B cell (primary cell): Measurements from ENCODE around the gene PAM. TPM values are rescaled to one million over a fixed set of nuclear protein-coding genes. Genes with fewer than 3 reads are reported as not detected.

Experiments used
- ATAC-seq: fragments of 200-7000 bp; cut with Tn5 transposase; one replicate; pipeline ENCODE4 v1.10.0; 2021; ENCODE audit warnings: low read depth, mild to moderate bottlenecking, moderate number of reproducible peaks, moderate library complexity
- CTCF ChIA-PET: fragments of 350-600 bp; sonication (Branson Sonifier 250); formaldehyde crosslinking; loops from one replicate; lab custom pipeline; 2021; ENCODE audit warnings: antibody characterized with exemption, inconsistent platforms; lab: Charles Lee
- POLR2A ChIA-PET: fragments of 350-600 bp; sonication (Branson Sonifier 250); formaldehyde crosslinking; loops from one replicate; lab custom pipeline; 2021; ENCODE audit warnings: antibody characterized with exemption; lab: Charles Lee
- DNase-seq: peaks from one replicate; pipeline ENCODE4 v3.0.0; 2013
- H2AFZ ChIP-seq: 2 replicates; pipeline ENCODE4 v1.6.1; 2012; ENCODE audit warnings: mild to moderate bottlenecking, low read depth, low read length; ENCODE audit not compliant: insufficient read depth, poor library complexity, severe bottlenecking
- H3K27ac ChIP-seq, 2 donors: 1 replicate in 1 of 2; 2 replicates in 1 of 2; pipeline ENCODE4 v1.5.1; 2012 to 2013; ENCODE audit warnings: low read length in 2 of 2, mild to moderate bottlenecking in 2 of 2, moderate library complexity in 1 of 2
- H3K27me3 ChIP-seq, 4 experiments: fragments of 200-600 bp in 1 of 4; sonication (generic) in 1 of 4; replicated peaks in 1 of 4; 1 replicate in 2 of 4; 2 replicates in 2 of 4; pipeline versions ENCODE4 v1.6.1 to v1.7.0; 2013 to 2016; ENCODE audit warnings: low read length in 3 of 4, mild to moderate bottlenecking in 2 of 4, mixed read lengths in 1 of 4, moderate library complexity in 1 of 4; ENCODE audit not compliant: insufficient read depth in 4 of 4, control insufficient read depth in 3 of 4; ENCODE audit errors: control extremely low read depth in 1 of 4
- H3K36me3 ChIP-seq, 2 experiments: replicated peaks in 1 of 2; 1 replicate in 1 of 2; 2 replicates in 1 of 2; pipeline versions ENCODE4 v1.6.1 to v1.7.1; 2013; ENCODE audit warnings: low read length in 1 of 2; ENCODE audit not compliant: insufficient read depth in 2 of 2, control insufficient read depth in 1 of 2; ENCODE audit errors: control extremely low read depth in 1 of 2, extremely low read depth in 1 of 2
- H3K4me1 ChIP-seq, 2 donors: fragments of 200-600 bp in 1 of 2; sonication (generic) in 1 of 2; 1 replicate in 1 of 2; 2 replicates in 1 of 2; pipeline versions ENCODE4 v1.5.1 to v1.6.1; 2013 to 2017; ENCODE audit warnings: low read length in 2 of 2; ENCODE audit not compliant: control insufficient read depth in 2 of 2, insufficient read depth in 2 of 2
- H3K4me2 ChIP-seq: replicated peaks from 2 replicates; pipeline ENCODE3; 2012; ENCODE audit warnings: mild to moderate bottlenecking, low read depth, low read length; ENCODE audit not compliant: poor library complexity, severe bottlenecking
- H3K4me3 ChIP-seq, 5 experiments: fragments of 200-600 bp in 1 of 5; sonication (generic) in 1 of 5; 1 replicate in 3 of 5; 2 replicates in 2 of 5; pipeline versions ENCODE4 v1.5.1 to v1.7.0; 2011 to 2016; ENCODE audit warnings: low read length in 4 of 5, mild to moderate bottlenecking in 4 of 5, low read depth in 2 of 5, control low read depth in 1 of 5, moderate library complexity in 1 of 5; ENCODE audit not compliant: insufficient read depth in 1 of 5; ENCODE audit errors: control extremely low read depth in 1 of 5, extremely low read depth in 1 of 5
- H3K79me2 ChIP-seq: fragments of 200-600 bp; sonication (generic); one replicate; pipeline ENCODE4 v1.6.0; 2016; ENCODE audit warnings: low read length; ENCODE audit not compliant: control insufficient read depth, insufficient read depth
- H3K9ac ChIP-seq: fragments of 200-600 bp; sonication (generic); 2 replicates; pipeline ENCODE4 v1.6.1; 2017; ENCODE audit warnings: mild to moderate bottlenecking, low read length, moderate library complexity
- H3K9me3 ChIP-seq, 3 donors: one replicate each; pipeline versions ENCODE4 v1.6.1 to v1.7.1; 2013; ENCODE audit warnings: low read length in 2 of 3; ENCODE audit not compliant: control insufficient read depth in 2 of 3, insufficient read depth in 1 of 3; ENCODE audit errors: control extremely low read depth in 1 of 3
- H4K20me1 ChIP-seq: 2 replicates; pipeline ENCODE4 v1.6.0; 2012; ENCODE audit warnings: mild to moderate bottlenecking, low read length; ENCODE audit not compliant: insufficient read depth, control insufficient read depth, poor library complexity, severe bottlenecking
- H3K27ac Mint-ChIP-seq: one replicate; pipeline ENCODE4 v1.8.0; 2021; ENCODE audit warnings: mixed read lengths
- H3K27me3 Mint-ChIP-seq: one replicate; pipeline ENCODE4 v1.8.0; 2021; ENCODE audit warnings: mixed read lengths
- H3K4me1 Mint-ChIP-seq: one replicate; pipeline ENCODE4 v1.8.0; 2021; ENCODE audit warnings: mixed read lengths
- H3K4me3 Mint-ChIP-seq: one replicate; pipeline ENCODE4 v1.8.0; 2021; ENCODE audit warnings: mixed read lengths
- H3K9me3 Mint-ChIP-seq: one replicate; pipeline ENCODE4 v1.8.0; 2022; ENCODE audit warnings: mixed read lengths; ENCODE audit not compliant: insufficient read depth
- EZH2 ChIP-seq: IDR thresholded peaks from 2 replicates; pipeline ENCODE4 v1.6.1; 2012; ENCODE audit warnings: borderline replicate concordance, low read depth, mild to moderate bottlenecking, moderate library complexity, low read length; ENCODE audit not compliant: insufficient read depth, poor library complexity, severe bottlenecking
- WGBS: methylation state at CpG from one replicate; pipeline ENCODE4 v1.1.5; 2013; ENCODE audit warnings: missing lambda C conversion rate; ENCODE audit not compliant: insufficient coverage; 5-methylcytosine and 5-hydroxymethylcytosine counted together
- intact Hi-C: fragments of 100-400 bp; cut with micrococcal nuclease; formaldehyde crosslinking; loops from one replicate; pipeline ENCODE4 v1.10.0; 2022
- polyA plus RNA-seq: library from polyadenylated mRNA; depleted of rRNA; stranded (reverse); fragments of >200 nt; gene quantifications from 2 replicates; pipeline ENCODE4 v1.2.3, GENCODE V29; 2012
- total RNA-seq, 2 donors: library from RNA; stranded (reverse); fragments of 120-200 nt in 1 of 2; gene quantifications; 1 replicate in 1 of 2; 2 replicates in 1 of 2; pipeline versions ENCODE4 v1.2.3 to v1.2.4, GENCODE V29; 2013 to 2022
- TF ChIP-seq, protein P1 (sequence below): fragments of 200-600 bp; IDR thresholded peaks from one replicate; pipeline ENCODE4 v1.8.0; 2022; ENCODE audit warnings: antibody characterized with exemption, mild to moderate bottlenecking

PAM gene
- total and polyA plus RNA-seq, 2 donors (not counting 1 experiment from before 2014, with no cell fraction given): 1.00 to 34.8 TPM

DNA sequence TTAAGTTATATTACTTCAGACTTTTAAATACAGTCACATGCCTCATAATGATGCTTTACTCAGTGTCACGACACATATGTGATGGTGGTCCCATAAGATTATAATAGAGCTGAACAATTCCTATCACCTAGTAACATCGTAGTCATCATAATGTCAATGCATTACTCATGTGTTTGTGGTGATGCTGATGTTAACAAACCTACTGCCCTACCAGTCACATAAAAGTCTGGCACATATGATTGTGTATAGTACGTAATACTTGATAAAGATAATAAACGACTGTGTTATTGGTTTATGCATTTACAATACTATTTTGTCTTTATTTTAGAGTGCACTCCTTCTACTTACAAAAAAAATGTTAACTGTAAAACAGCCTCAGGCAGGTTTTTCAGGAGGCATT is 103.7 kb downstream of the PAM start:
- WGBS: no CpG with 5 or more reads among the region's 4 CpGs
- H3K36me3 ChIP-seq: no peaks in the 10 kb centered on the region
- Mint-ChIP-seq H3K27me3 (peaks cover 3% of the 10 kb centered on the region), H3K4me1 (peaks cover 1% of the 10 kb centered on the region), H3K4me3 (no peak overlapping the region), H3K27ac (no peak overlapping the region), H3K9me3 (no peaks in the 10 kb centered on the region)
- H3K27me3 ChIP-seq: no peaks in the 10 kb centered on the region
- no peak for ATAC-seq
- ChIA-PET CTCF (no interaction called here), POLR2A (no interaction called here)
- H3K4me1 ChIP-seq: no peaks in the 10 kb centered on the region
- H3K79me2 ChIP-seq: no peaks in the 10 kb centered on the region
- H3K9me3 ChIP-seq: no peaks in the 10 kb centered on the region
- H3K27ac ChIP-seq: no peak overlapping the region
- no peak overlapping the region for H3K4me3 ChIP-seq
- intact Hi-C loops: no loop called here
- TF ChIP-seq EZH2: no peak
- TF ChIP-seq, protein P1, sequence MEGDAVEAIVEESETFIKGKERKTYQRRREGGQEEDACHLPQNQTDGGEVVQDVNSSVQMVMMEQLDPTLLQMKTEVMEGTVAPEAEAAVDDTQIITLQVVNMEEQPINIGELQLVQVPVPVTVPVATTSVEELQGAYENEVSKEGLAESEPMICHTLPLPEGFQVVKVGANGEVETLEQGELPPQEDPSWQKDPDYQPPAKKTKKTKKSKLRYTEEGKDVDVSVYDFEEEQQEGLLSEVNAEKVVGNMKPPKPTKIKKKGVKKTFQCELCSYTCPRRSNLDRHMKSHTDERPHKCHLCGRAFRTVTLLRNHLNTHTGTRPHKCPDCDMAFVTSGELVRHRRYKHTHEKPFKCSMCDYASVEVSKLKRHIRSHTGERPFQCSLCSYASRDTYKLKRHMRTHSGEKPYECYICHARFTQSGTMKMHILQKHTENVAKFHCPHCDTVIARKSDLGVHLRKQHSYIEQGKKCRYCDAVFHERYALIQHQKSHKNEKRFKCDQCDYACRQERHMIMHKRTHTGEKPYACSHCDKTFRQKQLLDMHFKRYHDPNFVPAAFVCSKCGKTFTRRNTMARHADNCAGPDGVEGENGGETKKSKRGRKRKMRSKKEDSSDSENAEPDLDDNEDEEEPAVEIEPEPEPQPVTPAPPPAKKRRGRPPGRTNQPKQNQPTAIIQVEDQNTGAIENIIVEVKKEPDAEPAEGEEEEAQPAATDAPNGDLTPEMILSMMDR: no peak
- H3K9ac ChIP-seq: no peak overlapping the region
- no peaks in the 10 kb centered on the region for H4K20me1 ChIP-seq
- DNase-seq: no peak
- no peak overlapping the region for H2AFZ ChIP-seq
- no peak overlapping the region for H3K4me2 ChIP-seq

DNA sequence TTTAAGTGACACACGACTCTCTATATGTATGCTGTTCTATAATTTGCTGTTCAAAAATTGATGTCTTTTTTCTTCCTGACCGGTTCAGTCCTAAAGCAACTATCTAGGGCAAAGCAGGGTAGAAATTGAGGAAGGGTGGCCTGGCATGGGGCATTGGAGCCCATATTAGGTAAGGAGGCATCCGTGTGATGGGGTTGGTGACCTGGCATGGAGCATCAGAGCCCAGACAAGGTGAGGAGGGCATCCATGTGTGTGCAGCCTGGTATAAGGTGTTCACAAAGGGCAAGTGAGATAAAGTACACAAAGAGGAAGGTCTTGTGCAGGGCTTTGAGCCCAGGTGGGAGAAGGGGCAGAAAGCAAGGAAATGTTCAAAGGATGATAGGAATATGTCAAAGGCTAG is 104.9 kb downstream of the PAM start:
- no peaks in the 10 kb centered on the region for H3K9me3 Mint-ChIP-seq
- no peak for TF ChIP-seq EZH2
- TF ChIP-seq, protein P1: no peak

More for the DNA sequence above, 104.9 kb downstream of the PAM start:
- Histone ChIP-seq H4K20me1 (no peaks in the 10 kb centered on the region), H3K4me2 (no peak overlapping the region), H2AFZ (no peak overlapping the region), H3K27me3 (no peaks in the 10 kb centered on the region), H3K4me3 (no peak overlapping the region), H3K79me2 (no peaks in the 10 kb centered on the region), H3K36me3 (no peaks in the 10 kb centered on the region), H3K9ac (no peak overlapping the region), H3K4me1 (no peaks in the 10 kb centered on the region), H3K9me3 (no peaks in the 10 kb centered on the region), H3K27ac (no peak overlapping the region)
- intact Hi-C loops: no loop called here
- no peak for DNase-seq
- ChIA-PET POLR2A (no interaction called here), CTCF (no interaction called here)
- 100% methylated on average over 2 of the region's 3 CpGs for WGBS
- H3K4me1 Mint-ChIP-seq: peaks cover 1% of the 10 kb centered on the region
- H3K4me3 Mint-ChIP-seq: no peak overlapping the region
- no peak for ATAC-seq
- H3K27me3 Mint-ChIP-seq: peaks cover 6% of the 10 kb centered on the region
- no peak overlapping the region for H3K27ac Mint-ChIP-seq
